OCI-LY7 (cell line): Measurements from ENCODE around the gene NRXN2. TPM values are rescaled to one million over a fixed set of nuclear protein-coding genes. Genes with fewer than 3 reads are reported as not detected.

Experiments
- BruUV-seq: library from RNA; stranded (reverse); fragments of 400-500 nt; replicated peaks from 2 replicates; lab custom pipeline; 2021; lab: Mats Ljungman, UMichigan
- CTCF ChIA-PET: fragments of 300-600 bp; sonication (Branson Sonifier 250); formaldehyde crosslinking; loops from one replicate; lab custom pipeline; 2022; ENCODE audit warnings: antibody characterized with exemption; ENCODE audit not compliant: unreplicated experiment; lab: Charles Lee
- POLR2A ChIA-PET: fragments of 300-600 bp; sonication (Branson Sonifier 250); formaldehyde crosslinking; loops from one replicate; lab custom pipeline; 2022; ENCODE audit warnings: antibody characterized with exemption; lab: Charles Lee
- DNase-seq: peaks from one replicate; pipeline ENCODE4 v3.0.0-alpha.2; 2015; ENCODE audit warnings: low spot score
- H2AFZ ChIP-seq: fragments of 200-600 bp; sonication (generic), shearing (Covaris generic); 2 replicates; pipeline ENCODE4 v1.6.1; 2014; ENCODE audit warnings: mild to moderate bottlenecking, antibody characterized with exemption, low read length, moderate library complexity
- H3K27ac ChIP-seq: fragments of 200-600 bp; sonication (generic); 2 replicates; pipeline ENCODE4 v1.5.1; 2014; ENCODE audit warnings: mixed run types, low read depth, mild to moderate bottlenecking, moderate library complexity, low read length, inconsistent platforms; ENCODE audit not compliant: poor library complexity, severe bottlenecking
- H3K36me3 ChIP-seq: fragments of 200-600 bp; sonication (generic); 2 replicates; pipeline ENCODE4 v1.6.1; 2014; ENCODE audit warnings: mild to moderate bottlenecking, antibody characterized with exemption, low read length, moderate library complexity, mixed read lengths; ENCODE audit not compliant: insufficient read depth
- H3K4me1 ChIP-seq: fragments of 200-600 bp; sonication (generic); 2 replicates; pipeline ENCODE4 v1.5.1; 2014; ENCODE audit warnings: mild to moderate bottlenecking, low read length; ENCODE audit not compliant: insufficient read depth, poor library complexity, severe bottlenecking
- H3K4me2 ChIP-seq: fragments of 200-600 bp; sonication (generic); 2 replicates; pipeline ENCODE4 v1.6.1; 2014; ENCODE audit warnings: mild to moderate bottlenecking, low read length
- H3K4me3 ChIP-seq: fragments of 200-600 bp; sonication (generic); 2 replicates; pipeline ENCODE4 v1.5.1; 2014; ENCODE audit warnings: mild to moderate bottlenecking, low read depth, low read length; ENCODE audit not compliant: poor library complexity, severe bottlenecking
- H3K79me2 ChIP-seq: fragments of 200-600 bp; sonication (generic); 2 replicates; pipeline ENCODE4 v1.6.1; 2016; ENCODE audit warnings: low read depth, mild to moderate bottlenecking, low read length, moderate library complexity, mixed read lengths; ENCODE audit not compliant: insufficient read depth
- H3K9me2 ChIP-seq: fragments of 200-600 bp; sonication (generic); 2 replicates; pipeline ENCODE4 v1.6.1; 2016; ENCODE audit warnings: mild to moderate bottlenecking, low read length, mixed read lengths; ENCODE audit not compliant: insufficient read depth
- H3K9me3 ChIP-seq: fragments of 200-600 bp; sonication (generic); 2 replicates; pipeline ENCODE4 v1.6.1; 2014; ENCODE audit warnings: mild to moderate bottlenecking, mixed run types, low read length, mixed read lengths
- H4K20me1 ChIP-seq: fragments of 200-600 bp; sonication (generic); 2 replicates; pipeline ENCODE4 v1.6.1; 2014; ENCODE audit warnings: mild to moderate bottlenecking, antibody characterized with exemption, low read length, moderate library complexity, mixed read lengths; ENCODE audit not compliant: insufficient read depth
- CTCF ChIP-seq: fragments of 200-600 bp; sonication (generic); conservative IDR thresholded peaks from 2 replicates; pipeline ENCODE4 v1.5.1; 2014; ENCODE audit warnings: mild to moderate bottlenecking, antibody characterized with exemption, low read length, moderate library complexity, mixed read lengths
- EZH2phosphoT487 ChIP-seq: fragments of 200-600 bp; sonication (generic); IDR thresholded peaks from 2 replicates; pipeline ENCODE4 v1.6.1; 2018; ENCODE audit warnings: low read depth, borderline replicate concordance, mild to moderate bottlenecking, mixed run types, antibody characterized with exemption, low read length, moderate library complexity, mixed read lengths
- intact Hi-C: fragments of 100-400 bp; cut with micrococcal nuclease; formaldehyde crosslinking; loops from one replicate; pipeline ENCODE4 v1.10.0; 2022; ENCODE audit not compliant: unreplicated experiment
- total RNA-seq, 2 experiments: library from RNA; depleted of rRNA in 1 of 2; stranded (reverse); fragments of >200 nt in 1 of 2; shearing (Covaris generic) in 1 of 2; gene quantifications; 2 replicates each; pipeline ENCODE4 v1.2.3, GENCODE V29; 2014 to 2022

The NRXN2 gene
- total RNA-seq, 2 experiments from 2014 or later, result 2.4 to 3.3 TPM

GRCh38 chr11:64611176-64611575 lies 111.8 kb downstream of the NRXN2 start:
- H3K79me2 ChIP-seq, result no peaks in the 10 kb centered on the region
- H3K9me3 ChIP-seq, result no peaks in the 10 kb centered on the region
- H3K27ac ChIP-seq, result no peak overlapping the region
- no peaks in the 10 kb centered on the region for H3K9me2 ChIP-seq
- no peak overlapping the region for H3K4me3 ChIP-seq
- POLR2A ChIA-PET, result no interaction called here
- CTCF ChIA-PET, result interaction anchor here (1.0 kb wide), 1 partner anchor 61 kb away, joined by 4 read pairs; no protein-coding TSS in a partner anchor
- no peak for DNase-seq
- no peaks in the 10 kb centered on the region for H3K36me3 ChIP-seq
- H3K4me2 ChIP-seq, result no peak overlapping the region
- TF ChIP-seq CTCF (no peak), EZH2phosphoT487 (no peak)
- intact Hi-C loops, result no loop called here
- peaks cover 12% of the 10 kb centered on the region for H3K4me1 ChIP-seq
- H2AFZ ChIP-seq, result no peak overlapping the region
- no TSS peak for BruUV-seq
- no peaks in the 10 kb centered on the region for H4K20me1 ChIP-seq

- Histone ChIP-seq H3K9me2 (no peaks in the 10 kb centered on the region), H3K4me2 (no peak overlapping the region), H4K20me1 (no peaks in the 10 kb centered on the region), H3K36me3 (no peaks in the 10 kb centered on the region), H2AFZ (no peak overlapping the region), H3K4me1 (peaks cover 12% of the 10 kb centered on the region), H3K9me3 (no peaks in the 10 kb centered on the region), H3K4me3 (no peak overlapping the region), H3K27ac (no peak overlapping the region), H3K79me2 (no peaks in the 10 kb centered on the region)
- POLR2A ChIA-PET, result no interaction called here
- DNase-seq, result no peak
- CTCF ChIA-PET, result interaction anchor here (1.0 kb wide), 1 partner anchor 61 kb away, joined by 4 read pairs; no protein-coding TSS in a partner anchor
- intact Hi-C loops, result no loop called here
- TF ChIP-seq CTCF, result no peak
- no peak for TF ChIP-seq EZH2phosphoT487
- BruUV-seq, result no TSS peak
Observed at GRCh38 chr11:64610596-64610995, 112.4 kb downstream of the NRXN2 start.

- TF ChIP-seq EZH2phosphoT487 (no peak), CTCF (no peak)
- Histone ChIP-seq H2AFZ (peak overlapping the region; percentile 47; the same call in 1 of the 2 replicates), H3K79me2 (no peaks in the 10 kb centered on the region), H3K9me2 (no peaks in the 10 kb centered on the region), H3K4me2 (no peak overlapping the region), H3K4me1 (peaks cover 12% of the 10 kb centered on the region), H4K20me1 (no peaks in the 10 kb centered on the region), H3K9me3 (no peaks in the 10 kb centered on the region), H3K4me3 (no peak overlapping the region), H3K27ac (no peak overlapping the region), H3K36me3 (no peaks in the 10 kb centered on the region)
- ChIA-PET CTCF (no interaction called here), POLR2A (no interaction called here)
- no TSS peak for BruUV-seq
- DNase-seq, result peak; percentile 48
- intact Hi-C loops, result no loop called here
Observed at GRCh38 chr11:64609436-64610047, 113.5 kb downstream of the NRXN2 start.
